HepG2 (cell line): ENCODE measurements around the gene PARP3.

Source experiments
- EEA1 ChIP-seq: sonication (generic); formaldehyde crosslinking; IDR thresholded peaks from 2 replicates; pipeline ENCODE4 v1.5.1; 2020; ENCODE audit warnings: mild to moderate bottlenecking, missing genetic modification reagents, borderline replicate concordance
- XBP1 ChIP-seq: sonication (generic); formaldehyde crosslinking; IDR thresholded peaks from 2 replicates; pipeline ENCODE4 v1.5.0; 2020; ENCODE audit warnings: missing genetic modification reagents
- ZNF280D ChIP-seq: sonication (generic); formaldehyde crosslinking; IDR thresholded peaks from 2 replicates; pipeline ENCODE4 v1.5.1; 2020; ENCODE audit warnings: mild to moderate bottlenecking, missing genetic modification reagents

DNA sequence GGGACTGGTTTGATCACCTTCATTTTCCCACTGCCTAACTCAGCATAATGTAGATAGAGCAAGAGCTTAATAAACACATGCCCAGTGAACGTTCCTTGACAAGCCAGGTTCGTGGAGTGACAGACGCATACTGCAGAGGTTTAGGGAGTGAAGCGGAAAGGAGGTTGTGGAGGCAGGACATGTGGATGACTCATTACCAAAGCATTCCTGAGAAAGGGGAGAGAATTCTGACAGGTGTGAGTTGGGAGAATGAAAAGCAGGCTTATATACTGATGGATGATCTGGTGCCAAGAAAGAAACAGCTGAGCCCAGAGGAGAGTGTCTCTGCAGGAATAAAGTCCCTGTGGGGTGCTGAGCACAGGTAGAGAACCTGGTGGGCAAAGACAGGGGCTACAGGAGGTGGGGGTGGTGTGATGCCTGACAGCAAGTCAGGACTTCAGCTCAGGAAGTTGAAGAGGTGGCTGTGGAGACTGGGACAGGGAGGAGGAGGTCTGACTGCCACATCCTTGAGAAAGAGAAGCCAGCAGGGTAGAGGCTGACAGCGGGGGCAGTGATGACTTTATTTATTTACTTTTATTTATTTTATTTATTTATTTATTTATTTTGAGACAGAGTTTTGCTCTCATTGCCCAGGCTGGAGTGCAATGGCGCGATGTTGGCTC lies 55.9 kb downstream of the PARP3 start:
- TF ChIP-seq XBP1 (CRISPR knock-in tag) (no peak), ZNF280D (CRISPR knock-in tag) (no peak), EEA1 (CRISPR knock-in tag) (no peak)
